GM12892 (cell line): ENCODE data around the gene FBXW2. TPM values are rescaled to one million over a fixed set of nuclear protein-coding genes. Genes with fewer than 3 reads are reported as not detected.
A peak's percentile ranks its signal among the peaks of the same experiment; 100 is the strongest.

Experiments used
- DNase-seq: peaks from one replicate; pipeline ENCODE4 v3.0.0; 2011; ENCODE audit not compliant: insufficient read length
- FAIRE-seq: peaks from 2 replicates; lab custom pipeline; 2011; peaks lifted over from hg19 to GRCh38; lab: Jason Lieb, UNC
- POLR2A ChIP-seq: IDR thresholded peaks from 2 replicates; pipeline ENCODE4 v1.6.1; 2011; ENCODE audit warnings: low read depth, low read length, control low read depth
- POLR2AphosphoS5 ChIP-seq: IDR thresholded peaks from 2 replicates; pipeline ENCODE4 v1.6.1; 2011; ENCODE audit warnings: low read depth, low read length, control low read depth
- TAF1 ChIP-seq: IDR thresholded peaks from 2 replicates; pipeline ENCODE4 v1.6.1; 2011; ENCODE audit warnings: low read depth, mild to moderate bottlenecking, control low read depth, low read length, borderline replicate concordance
- polyA plus RNA-seq: library from polyadenylated mRNA; unstranded; fragments of >200 nt; gene quantifications from one replicate; pipeline ENCODE4 v1.2.1, GENCODE V29; 2012; ENCODE audit warnings: missing spikeins, inconsistent platforms; ENCODE audit not compliant: missing spikeins

FBXW2 gene
- polyA plus RNA-seq = 24.1 TPM

DNA sequence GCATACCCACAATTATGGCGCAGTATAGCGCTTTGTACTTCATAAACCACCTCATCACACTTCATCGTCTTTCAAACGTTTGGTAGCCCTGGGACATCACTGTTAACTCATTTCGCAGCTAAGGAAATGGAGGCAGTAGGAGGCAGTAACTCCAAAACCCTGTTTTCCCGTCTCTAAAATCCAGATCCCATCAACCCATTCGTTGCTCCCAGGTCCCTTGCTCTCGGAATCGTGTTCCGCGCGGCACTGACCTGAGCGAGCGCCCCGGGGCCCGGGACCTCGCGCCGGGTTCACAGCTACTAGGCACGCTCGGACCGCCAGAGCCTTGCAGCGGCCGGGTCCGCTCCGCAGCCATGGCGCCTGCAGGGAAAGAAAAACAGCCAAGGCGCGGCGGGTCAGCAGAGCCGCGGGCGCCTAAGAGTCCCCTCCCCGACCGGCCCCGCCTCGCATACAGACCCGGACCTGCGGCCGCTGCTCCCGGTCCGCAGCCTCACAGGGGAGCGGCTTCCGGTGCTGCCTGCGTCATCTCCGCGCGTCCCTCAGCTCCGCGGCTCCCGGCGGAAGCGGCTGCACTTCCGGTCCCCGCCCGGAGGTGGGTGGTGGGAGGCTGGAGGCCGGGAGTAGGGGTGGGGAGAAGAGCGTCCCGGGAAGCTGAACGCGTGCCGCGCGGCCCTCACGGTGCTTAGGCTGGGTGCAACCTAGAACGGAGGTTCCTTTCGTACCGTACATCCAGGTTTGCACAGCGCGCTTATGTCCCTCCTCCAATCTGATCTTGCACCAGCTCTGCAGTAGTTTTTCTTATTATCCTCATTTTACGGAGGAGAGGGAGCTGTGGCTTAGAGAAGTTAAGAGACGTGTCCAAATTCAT is at the start of gene FBXW2:
Gene FBXW2 (minus strand): TSS at position 519 of the 868 bp plus-strand sequence. CDS start 5,158 bp downstream, outside the sequence.
- TF ChIP-seq TAF1 = peak; percentile 71
- TF ChIP-seq POLR2A = peak; percentile 96
- peak; percentile 97 for TF ChIP-seq POLR2AphosphoS5
- DNase-seq (peak; percentile 86), FAIRE-seq (peak; percentile 94)

DNA sequence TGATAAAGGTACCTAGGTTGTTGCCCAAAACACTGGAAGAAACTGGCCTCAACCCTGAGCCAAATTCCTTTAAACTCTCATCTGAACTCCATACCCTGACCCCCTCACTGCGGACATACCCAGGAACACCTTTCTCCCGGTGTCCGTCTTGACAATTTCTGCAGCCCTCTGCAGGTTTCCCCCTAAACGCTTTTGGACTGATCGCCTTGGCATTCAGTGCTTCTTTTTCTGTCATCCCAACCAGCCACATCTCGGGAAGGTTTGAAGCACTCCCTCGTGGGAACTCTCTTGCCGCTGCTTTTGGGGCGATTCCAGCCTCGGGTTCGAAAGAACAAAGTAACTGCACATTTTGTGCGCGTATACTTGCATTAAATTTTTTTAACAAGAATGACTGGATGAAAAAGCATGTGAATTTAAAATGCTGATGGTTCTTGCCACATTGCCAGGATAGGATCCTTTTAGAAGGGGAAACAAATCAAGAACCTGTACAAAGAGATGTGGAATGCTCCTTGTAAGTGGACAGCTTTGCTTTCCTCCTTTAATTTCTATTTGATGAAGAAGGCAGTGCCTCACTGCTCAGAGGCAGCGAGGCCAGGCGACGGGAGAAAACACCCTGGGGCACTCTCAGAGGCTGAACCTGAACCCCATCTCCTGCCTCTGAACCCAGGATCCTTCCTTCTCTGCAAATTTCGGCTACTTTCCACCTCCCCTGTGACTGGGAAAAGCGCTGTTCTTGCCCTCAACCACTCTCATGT is 48.9 kb upstream of the FBXW2 start:
- TF ChIP-seq POLR2A (no peak), TAF1 (no peak)
- DNase-seq (no peak), FAIRE-seq (no peak)

DNA sequence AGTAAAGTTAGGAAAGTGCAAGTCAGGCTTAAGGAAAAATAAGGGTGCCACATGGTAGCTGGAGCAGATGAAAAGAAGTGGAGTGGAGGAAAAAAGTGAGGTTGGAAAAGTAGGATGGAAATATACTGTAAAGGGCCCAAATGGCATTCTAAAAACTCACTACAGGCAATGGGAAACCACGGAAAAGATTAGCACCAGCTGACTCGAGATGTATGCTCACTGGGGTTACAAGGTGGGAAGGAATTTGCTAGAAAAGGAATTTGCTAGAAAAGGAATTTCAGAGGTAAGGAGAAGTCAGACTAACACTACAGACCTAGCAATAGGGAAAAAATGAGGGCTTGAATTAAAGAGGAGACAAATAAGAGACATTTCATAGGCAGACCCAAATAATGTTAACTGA is 45.9 kb upstream of the FBXW2 start:
- TF ChIP-seq TAF1 = no peak
- no peak for TF ChIP-seq POLR2AphosphoS5
- TF ChIP-seq POLR2A = no peak
- FAIRE-seq (no peak), DNase-seq (no peak)

- FAIRE-seq (no peak), DNase-seq (no peak)
- TF ChIP-seq POLR2A = no peak
- no peak for TF ChIP-seq TAF1
- TF ChIP-seq POLR2AphosphoS5 = no peak
Observed at GRCh38 chr9:120837921-120838320, 44.7 kb upstream of the FBXW2 start.

DNA sequence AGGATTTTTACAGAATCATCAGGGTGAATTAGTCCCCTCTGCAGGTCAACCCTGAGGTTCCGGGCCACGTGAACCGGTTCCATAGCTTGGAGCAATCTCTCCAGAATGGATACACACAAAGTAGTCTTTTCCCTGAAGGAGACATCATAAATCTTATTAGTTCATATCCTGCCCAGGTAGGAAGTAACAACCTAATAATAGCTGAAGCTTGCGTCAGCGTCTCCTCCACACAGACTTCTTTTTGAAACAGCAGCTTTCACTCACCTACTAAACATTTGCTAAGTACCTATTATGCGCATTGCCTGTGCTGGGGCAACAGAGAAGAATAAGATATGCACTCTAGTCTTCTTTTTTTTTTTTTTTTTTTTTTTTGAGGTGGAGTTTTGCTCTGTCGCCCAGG is 40.1 kb upstream of the FBXW2 start:
- DNase-seq (no peak), FAIRE-seq (no peak)
- TF ChIP-seq POLR2AphosphoS5 = no peak
- TF ChIP-seq POLR2A = no peak
- no peak for TF ChIP-seq TAF1

DNA sequence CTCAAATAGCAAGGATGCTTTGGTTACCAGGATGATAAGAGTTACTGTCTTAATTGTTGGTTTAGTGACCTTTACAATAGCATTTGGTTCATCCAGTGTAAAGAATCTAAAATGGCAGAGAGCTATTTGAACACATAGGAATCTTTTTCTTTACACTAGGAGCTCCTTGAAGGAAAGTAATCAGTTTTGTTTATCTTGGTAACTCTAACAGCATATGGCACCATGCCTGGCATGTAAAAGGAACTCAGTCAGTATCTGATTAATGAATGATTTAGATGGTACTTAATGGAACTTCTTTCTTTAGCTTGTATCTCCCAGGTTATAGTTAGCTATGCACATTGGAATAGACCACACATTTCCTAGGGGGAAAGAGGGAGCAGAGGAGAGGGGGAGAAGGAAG is 39.6 kb upstream of the FBXW2 start:
- TF ChIP-seq POLR2A = no peak
- no peak for TF ChIP-seq POLR2AphosphoS5
- TF ChIP-seq TAF1 = no peak
- DNase-seq (no peak), FAIRE-seq (no peak)

GRCh38 chr9:120830865-120831264 is 37.6 kb upstream of the FBXW2 start:
- DNase-seq = no peak
- FAIRE-seq = no peak
- TF ChIP-seq TAF1 (no peak), POLR2A (no peak), POLR2AphosphoS5 (no peak)

DNA sequence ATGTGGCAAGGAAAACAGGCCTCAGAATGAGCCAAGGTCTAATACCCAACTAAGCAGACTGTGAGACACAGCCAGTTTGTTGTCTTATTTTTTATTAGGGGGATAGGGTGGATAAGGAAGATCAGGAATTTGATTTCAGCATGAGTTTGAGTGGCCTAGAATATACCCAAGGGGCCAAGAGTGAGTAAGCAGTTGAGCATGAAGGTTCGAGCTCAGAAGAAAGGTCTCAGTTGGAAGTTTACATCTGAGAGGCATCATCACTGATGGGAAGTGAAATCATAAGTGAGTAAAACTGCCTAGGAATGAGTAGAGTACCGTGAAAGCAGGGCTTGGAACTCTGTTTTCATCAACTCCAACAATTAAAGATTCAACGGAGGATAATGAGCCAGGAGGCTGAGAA is 36.9 kb upstream of the FBXW2 start:
- TF ChIP-seq POLR2AphosphoS5 (no peak), POLR2A (no peak)
- FAIRE-seq (no peak), DNase-seq (no peak)

DNA sequence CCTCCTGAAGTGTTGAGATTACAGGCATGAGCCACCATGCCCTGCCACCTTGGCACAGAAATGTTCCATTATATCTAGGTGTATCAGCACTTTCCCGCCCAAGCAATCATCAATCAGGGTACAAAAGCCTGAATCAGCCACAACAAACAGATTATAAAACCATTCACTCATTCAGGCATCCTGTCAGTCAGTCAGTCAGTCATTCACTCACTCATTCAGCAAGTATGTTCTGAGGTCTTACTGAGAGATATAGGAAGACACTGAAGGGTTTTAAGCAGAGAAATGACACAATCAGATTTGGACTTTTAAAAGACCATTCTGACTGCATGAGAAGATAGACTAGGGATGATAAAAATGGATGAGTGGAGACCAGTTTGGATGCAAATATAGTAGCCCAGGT is 36.4 kb upstream of the FBXW2 start:
- DNase-seq (no peak), FAIRE-seq (no peak)
- no peak for TF ChIP-seq POLR2A

DNA sequence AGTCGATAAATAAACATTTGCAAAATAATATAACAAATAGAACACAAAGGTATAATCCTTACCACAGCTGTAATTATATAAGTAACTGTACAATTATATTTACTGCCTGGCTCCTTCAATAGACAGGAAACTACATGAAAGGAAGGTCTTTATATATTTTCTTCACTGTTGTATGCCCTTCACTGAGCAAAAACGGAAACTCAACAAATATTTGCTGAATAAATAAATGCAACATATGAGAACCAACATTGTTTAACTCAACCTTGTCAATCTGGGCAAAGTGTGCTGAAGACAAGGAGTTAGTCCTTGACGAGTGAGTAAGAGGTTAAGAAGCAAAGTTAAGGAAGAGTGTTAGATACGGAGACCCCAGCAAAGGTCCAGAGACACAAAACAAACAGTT is 26.9 kb upstream of the FBXW2 start:
- no peak for DNase-seq
- TF ChIP-seq POLR2AphosphoS5 = no peak
- no peak for TF ChIP-seq POLR2A
- TF ChIP-seq TAF1 = no peak
- FAIRE-seq = no peak

DNA sequence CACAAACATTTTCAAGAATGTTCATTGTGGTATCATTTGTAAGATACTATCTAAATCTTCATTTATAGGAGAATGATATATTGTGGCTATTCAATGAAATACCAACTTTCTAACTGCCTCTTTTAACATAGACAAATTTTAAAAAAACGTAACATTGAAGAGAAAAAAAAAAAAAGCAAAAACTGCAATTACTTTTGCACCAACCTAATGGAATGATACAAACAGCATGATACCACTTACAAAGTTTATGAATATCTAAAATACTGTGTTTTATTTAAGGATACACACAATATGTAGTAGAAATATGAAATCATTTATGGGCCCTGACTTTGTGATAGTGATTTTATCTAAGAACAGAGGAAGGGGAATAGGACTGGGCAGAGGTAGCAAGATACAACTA is 25.4 kb upstream of the FBXW2 start:
- FAIRE-seq (no peak), DNase-seq (no peak)
- TF ChIP-seq POLR2AphosphoS5 (no peak), TAF1 (no peak), POLR2A (no peak)

DNA sequence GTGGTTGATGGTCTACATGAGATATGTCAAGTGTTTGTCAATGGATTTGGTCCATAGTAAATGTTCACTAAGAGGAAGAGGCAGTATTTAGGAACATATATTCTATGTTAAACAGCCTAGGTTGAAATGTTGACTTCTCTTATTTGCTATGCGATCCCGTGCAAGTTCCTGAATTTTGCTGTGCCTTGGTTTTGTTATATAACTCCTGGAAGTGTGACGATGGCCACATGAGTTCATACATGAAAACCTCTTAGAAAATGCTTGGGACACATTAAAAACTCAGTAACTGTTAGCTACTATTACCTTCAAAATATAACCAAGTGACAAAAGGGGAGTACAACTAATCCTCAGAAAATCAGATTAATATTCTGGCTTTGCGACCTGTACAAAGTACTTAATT is 21.9 kb upstream of the FBXW2 start:
- no peak for DNase-seq
- FAIRE-seq = no peak
- TF ChIP-seq TAF1 (no peak), POLR2A (no peak), POLR2AphosphoS5 (no peak)
